DMS153 (cell line): Measurements from ENCODE around the gene UFSP2.

Experiments used
- DNase-seq: peaks from one replicate; lab custom pipeline; 2025; lab: John Stamatoyannopoulos, UW

Gene UFSP2

DNA sequence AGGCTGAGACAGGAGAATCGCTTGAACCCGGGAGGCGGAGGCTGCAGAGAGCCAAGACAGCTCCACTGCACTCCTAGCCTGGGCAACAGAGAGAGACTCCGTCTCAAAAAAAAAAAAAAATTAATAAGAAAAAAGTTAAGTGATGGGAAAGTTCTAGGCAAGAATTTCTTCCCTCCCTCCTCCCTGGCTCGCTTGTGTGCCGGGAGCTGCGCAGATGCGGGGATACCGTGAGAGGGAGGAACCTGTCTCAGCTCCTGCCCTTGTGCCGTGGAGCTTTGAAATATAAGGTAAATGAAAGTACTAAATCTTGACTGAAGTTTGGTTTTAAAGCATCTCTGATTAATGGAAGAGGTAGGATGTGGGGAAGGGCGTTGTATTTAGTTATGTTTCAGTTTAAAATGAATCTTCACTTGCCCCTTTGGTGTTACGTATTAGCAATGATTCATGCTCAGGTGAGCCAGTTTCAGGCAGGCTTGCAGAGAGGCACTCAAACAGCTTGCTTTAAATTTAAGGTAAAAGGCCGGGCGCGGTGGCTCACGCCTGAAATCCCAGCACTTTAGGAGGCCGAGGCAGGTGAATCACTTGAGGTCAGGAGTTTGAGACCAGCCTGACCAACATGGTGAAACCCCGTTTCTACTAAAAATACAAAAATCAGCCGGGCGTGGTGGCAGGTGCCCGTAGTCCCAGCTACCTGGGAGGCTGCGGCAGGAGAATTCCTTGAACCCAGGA is 1.4 kb upstream of the UFSP2 start:
- no peak for DNase-seq

DNA sequence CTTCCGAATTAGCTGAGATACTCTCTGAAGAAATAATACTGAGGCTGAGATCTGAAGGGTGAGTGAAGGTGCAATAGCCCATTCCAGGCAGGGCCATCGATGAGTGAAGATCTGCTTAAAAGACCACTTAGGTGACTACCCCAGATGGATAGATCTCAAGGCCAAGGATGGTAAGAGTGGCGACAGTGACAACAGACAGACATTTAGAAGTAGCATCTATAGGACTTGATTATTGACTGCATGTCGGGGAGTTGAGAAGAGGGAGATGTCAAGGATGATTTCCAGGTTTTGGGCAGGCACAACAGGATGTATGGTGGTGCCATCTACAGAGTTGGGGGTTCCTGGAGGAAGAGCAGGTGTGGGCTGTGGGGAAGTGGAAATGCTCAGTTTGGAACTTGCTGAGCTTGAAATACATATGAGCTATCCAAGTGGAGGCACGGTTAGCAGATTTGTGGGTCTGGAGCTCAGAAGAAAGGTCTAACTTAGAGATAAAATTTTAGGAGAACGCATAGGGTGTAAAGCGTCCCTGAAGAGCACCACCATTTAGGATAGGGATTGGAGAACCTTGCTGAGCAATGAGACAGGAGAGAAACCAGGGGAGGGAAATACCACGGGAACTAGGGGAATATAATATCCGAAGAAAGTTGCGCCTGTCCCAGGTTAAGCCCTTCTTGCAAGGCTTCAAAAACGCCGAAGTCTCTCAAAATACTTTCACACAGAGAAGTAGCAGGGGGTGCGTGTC is 688 bp downstream of the UFSP2 start:
- no peak for DNase-seq

- DNase-seq, result no peak
Measured at GRCh38 chr4:185421366-185422124, 4.2 kb downstream of the UFSP2 start.

GRCh38 chr4:185416955-185417354 is 8.8 kb downstream of the UFSP2 start:
- no peak for DNase-seq

- no peak for DNase-seq
Measured at GRCh38 chr4:185412412-185412811, 13.4 kb downstream of the UFSP2 start.

GRCh38 chr4:185411849-185412248 is 13.9 kb downstream of the UFSP2 start:
- no peak for DNase-seq

DNA sequence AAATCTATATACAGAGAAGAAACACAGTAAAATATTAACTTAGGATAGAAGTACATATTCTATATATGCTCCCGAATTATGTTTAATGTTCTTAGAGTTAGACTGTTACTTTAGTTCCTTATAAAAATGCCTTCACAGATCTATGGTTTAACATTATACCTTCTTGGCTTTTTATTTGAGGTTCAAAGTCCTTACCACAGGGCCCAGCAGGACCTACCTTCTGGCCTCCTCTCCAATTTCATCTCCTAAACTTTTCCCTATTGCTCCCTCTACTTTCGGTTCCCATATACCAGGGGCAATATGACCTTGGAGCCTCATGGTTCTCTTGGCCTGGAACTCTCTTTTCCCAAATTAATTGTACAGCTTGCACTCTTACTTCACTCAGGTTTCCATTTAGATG is 17.3 kb downstream of the UFSP2 start:
- DNase-seq, result no peak

DNA sequence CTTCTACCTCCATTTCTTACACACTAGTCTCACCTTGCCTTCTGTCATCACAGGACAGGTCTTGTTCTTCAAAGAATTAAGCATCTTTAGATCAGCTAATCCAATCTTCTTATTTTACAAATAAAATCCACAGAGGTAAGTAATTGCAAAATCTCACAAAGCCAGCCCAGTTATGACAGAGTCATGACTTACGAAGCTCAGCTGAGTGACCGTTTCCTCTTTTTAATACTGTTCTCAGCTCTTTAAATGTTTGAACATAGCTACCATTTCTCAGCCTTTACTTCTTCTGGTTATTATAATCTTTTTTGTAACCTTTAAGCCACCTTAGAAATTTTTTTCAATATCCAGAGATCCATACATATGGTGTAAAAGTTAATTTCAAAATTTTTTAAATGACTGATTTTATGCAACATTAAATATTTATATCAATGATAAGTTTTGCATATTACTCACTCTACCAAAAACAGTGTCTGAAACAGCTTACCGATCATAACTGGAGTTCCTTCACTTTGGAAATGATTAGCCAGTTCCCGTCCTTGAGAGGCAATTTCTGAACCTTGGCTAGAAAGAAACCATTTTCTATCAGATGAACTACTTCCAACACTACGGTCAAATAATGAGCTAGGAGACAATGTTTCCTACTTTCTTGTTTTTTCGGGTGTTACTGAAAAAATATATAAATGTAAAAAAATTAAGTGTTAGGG is 20.3 kb downstream of the UFSP2 start:
- no peak for DNase-seq

- no peak for DNase-seq
Measured at GRCh38 chr4:185404031-185404430, 21.7 kb downstream of the UFSP2 start.

GRCh38 chr4:185399466-185399865 is 26.3 kb downstream of the UFSP2 start:
- no peak for DNase-seq

DNA sequence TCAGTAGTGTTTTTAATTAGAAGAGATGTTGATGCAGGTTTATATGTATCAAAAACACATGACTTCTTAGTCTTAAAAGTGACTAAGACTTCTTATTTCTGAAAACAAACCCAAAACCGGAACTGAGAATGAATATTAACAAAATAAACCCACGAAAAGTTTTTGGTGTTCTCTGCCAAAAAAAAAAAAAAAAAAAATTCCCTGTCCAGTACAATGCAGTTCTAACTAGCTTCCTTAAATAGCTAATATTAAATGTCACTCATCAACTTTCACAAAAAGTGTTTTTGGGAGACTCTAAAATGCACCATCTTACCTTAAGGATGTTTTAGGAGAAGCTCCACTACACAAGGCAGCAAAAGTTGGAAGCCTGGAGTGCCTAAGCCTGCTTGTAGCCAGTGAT is 27.1 kb downstream of the UFSP2 start:
- DNase-seq, result no peak

DNA sequence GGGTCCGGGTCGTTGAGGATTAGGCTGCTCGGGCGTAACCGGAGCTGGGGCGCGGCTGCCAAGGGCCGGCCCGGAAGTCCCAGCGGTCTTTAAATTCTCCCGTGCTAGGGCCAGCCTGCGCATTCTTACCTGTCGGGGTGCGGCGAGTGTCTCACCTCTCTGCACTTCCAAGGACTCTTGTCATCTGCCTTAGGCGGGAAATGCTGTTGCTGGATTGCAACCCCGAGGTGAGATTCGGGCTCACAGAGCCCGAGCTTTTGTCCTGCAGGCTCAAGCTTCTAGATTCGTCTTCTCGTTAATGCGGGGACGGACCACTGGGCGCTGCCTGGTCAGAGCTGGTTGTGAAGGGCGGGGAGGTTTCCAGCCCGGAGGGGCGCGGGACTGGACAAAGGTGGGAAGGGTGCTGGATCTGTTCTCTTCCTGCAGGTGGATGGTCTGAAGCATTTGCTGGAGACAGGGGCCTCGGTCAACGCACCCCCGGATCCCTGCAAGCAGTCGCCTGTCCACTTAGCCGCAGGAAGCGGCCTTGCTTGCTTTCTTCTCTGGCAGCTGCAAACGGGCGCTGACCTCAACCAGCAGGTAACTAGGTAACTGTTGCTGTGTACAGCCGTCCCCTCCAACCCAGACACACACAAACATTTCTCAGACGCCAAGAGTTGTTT is 28.9 kb downstream of the UFSP2 start, which contains the start of gene ANKRD37:
Gene ANKRD37 (plus strand): TSS at position 118 of the 662 bp plus-strand sequence. CDS start 83 bp downstream, at position 201.
- peak; percentile 72 for DNase-seq

GRCh38 chr4:185395956-185396723 is 29.6 kb downstream of the UFSP2 start:
- DNase-seq, result peak; percentile 97

DNA sequence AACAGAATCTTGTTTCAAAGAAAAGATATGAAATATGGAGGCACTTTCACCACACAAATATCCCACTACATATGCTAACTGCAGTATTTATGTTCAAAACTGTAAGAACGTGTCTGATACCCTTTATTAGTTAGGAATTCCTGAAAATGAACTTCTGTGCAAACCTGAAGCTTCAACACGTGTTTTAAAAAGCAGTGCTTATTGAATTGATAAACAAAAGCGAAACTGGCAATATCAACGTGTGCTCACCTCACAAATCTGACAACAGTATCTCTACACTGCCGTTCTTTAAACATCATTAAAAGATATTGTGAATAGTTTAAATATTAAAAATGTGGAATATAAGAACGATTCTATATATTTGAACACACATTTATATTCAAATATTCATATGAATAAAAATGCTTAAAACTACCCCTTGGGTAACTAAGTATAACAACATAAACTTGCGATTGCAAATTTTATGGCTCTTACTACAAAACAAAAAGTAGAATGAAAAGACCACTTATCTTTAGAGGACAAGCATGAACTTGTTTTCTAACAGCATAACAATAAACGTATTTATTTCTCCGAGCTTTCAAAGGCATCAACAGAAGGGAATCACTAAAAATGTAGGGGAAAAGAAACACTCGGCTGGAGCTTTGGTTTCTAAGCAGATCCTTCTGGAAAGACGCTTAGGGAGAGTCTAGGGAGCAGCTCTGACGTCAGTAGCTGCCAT is 30.4 kb downstream of the UFSP2 start, which contains the start of gene LRP2BP:
Gene LRP2BP (minus strand): TSS at position 687 of the 718 bp plus-strand sequence. CDS start 17,738 bp downstream, outside the sequence.
- DNase-seq, result no peak

GRCh38 chr4:185394568-185395237 is 31.1 kb downstream of the UFSP2 start:
- no peak for DNase-seq

- no peak for DNase-seq
Measured at GRCh38 chr4:185392156-185392555, 33.6 kb downstream of the UFSP2 start.

DNA sequence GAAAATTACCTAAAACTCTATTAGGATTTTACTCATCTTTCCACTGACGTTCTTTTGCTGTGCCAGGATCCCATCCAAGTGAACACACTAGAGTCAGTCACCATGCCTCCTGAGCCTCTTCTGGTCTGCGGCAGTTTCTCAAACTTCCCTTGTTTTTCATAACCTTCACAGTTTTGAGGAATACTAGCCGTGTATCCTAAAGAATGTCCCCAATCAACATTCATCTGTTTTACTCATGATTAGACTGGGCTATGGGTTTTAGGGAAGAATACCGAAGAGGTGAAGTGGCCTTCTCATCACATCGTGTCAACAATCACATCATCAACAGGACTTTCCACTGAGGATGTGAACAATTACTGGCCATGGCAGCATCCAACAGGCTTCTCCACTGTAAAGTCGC is 34.8 kb downstream of the UFSP2 start:
- DNase-seq, result no peak

GRCh38 chr4:185387957-185388356 is 37.8 kb downstream of the UFSP2 start:
- DNase-seq, result no peak

- DNase-seq, result peak; percentile 34
Measured at GRCh38 chr4:185384930-185385331, 40.8 kb downstream of the UFSP2 start.
